ENCODE data around the gene HPS4. TPM values are rescaled to one million over a fixed set of nuclear protein-coding genes. Genes with fewer than 3 reads are reported as not detected.

Gene HPS4
- total and polyA plus RNA-seq, 4 donors: 5.4 to 26.2 (median 12.6) TPM

GRCh38 chr22:26515931-26516330 lies 32.3 kb upstream of the HPS4 start:
- no peak for TF ChIP-seq SP1 (IDR thresholded peaks at IDR 0.05)
- TF ChIP-seq GABPA (IDR thresholded peaks at IDR 0.05 in 1 of 2, conservative IDR thresholded peaks at IDR 0.05 in 1 of 2): no peak
- no peak for DNase-seq (ENCODE audit: low spot score)
- WGBS: 92% methylated on average over 3 of the region's 3 CpGs
- Histone ChIP-seq H3K4me3 (ENCODE audit: low read depth in 1 of 3, low read length in 3 of 3) (no peak overlapping the region), H3K9ac (ENCODE audit: low read depth in 1 of 2, low read length in 2 of 2) (no peak overlapping the region), H3K27me3 (ENCODE audit: control insufficient read depth in 4 of 4, insufficient read depth in 4 of 4, low read length in 3 of 4) (no peaks in the 10 kb centered on the region), H3K27ac (ENCODE audit: low read depth in 1 of 2, low read length in 2 of 2) (peak overlapping the region in 1 of 2 donors; percentile 43), H3K36me3 (ENCODE audit: control insufficient read depth in 4 of 4, insufficient read depth in 3 of 4, low read depth in 1 of 4, low read length in 3 of 4) (no peaks in the 10 kb centered on the region), H3K4me1 (ENCODE audit: control insufficient read depth in 4 of 4, insufficient read depth in 4 of 4, low read length in 3 of 4) (peaks cover 7 to 45% (median 33%) of the 10 kb centered on the region in 4 donors), H3K9me3 (ENCODE audit: control insufficient read depth in 4 of 4, low read length in 3 of 4) (no peaks in the 10 kb centered on the region)

DNA sequence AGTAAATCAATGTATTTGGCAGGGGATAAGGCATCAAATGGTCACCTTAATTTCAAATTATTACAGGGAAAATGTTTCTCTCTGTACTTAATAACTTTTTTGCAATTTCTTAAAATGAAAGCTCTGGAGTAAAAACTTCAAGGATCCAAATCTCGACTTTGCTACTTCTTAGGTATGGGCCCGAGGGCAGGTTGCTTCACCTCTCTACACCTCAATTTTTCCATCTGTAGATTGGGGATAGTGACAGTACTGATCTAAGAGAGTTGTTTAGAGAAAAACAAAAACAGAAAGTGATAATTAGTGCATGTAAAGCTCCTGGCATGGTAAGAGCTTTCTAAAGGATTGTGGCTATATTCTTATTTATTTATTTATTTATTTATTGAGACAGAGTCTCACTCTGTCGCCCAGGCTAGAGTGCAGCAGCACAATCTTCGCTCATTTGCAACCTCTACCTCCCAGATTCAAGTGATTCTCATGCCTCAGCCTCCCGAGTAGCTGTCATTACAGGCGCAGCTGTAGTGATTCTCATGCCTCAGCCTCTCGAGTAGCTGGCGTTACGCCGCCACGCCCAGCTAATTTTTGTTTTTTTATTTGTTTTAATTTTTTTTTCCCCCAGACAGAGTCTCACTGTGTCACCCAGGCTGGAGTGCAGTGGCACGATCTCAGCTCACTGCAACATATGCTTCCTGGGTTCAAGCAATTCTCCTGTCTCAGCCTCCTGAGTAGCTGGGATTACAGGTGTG lies 31.0 kb upstream of the HPS4 start:
- Histone ChIP-seq H3K4me1 (ENCODE audit: control insufficient read depth in 4 of 4, insufficient read depth in 4 of 4, low read length in 3 of 4) (peaks cover 7 to 49% (median 37%) of the 10 kb centered on the region in 4 donors), H3K27me3 (ENCODE audit: control insufficient read depth in 4 of 4, insufficient read depth in 4 of 4, low read length in 3 of 4) (no peaks in the 10 kb centered on the region), H3K9me3 (ENCODE audit: control insufficient read depth in 4 of 4, low read length in 3 of 4) (no peaks in the 10 kb centered on the region), H3K36me3 (ENCODE audit: control insufficient read depth in 4 of 4, insufficient read depth in 3 of 4, low read depth in 1 of 4, low read length in 3 of 4) (peaks cover 0 to 6% (median 4%) of the 10 kb centered on the region in 4 donors), H3K4me3 (ENCODE audit: low read depth in 1 of 3, low read length in 3 of 3) (no peak overlapping the region), H3K9ac (ENCODE audit: low read depth in 1 of 2, low read length in 2 of 2) (no peak overlapping the region), H3K27ac (ENCODE audit: low read depth in 1 of 2, low read length in 2 of 2) (peak overlapping the region; percentile 8 to 27)
- no peak for DNase-seq (ENCODE audit: low spot score)
- 93% methylated on average over 12 of the region's 12 CpGs for WGBS
- TF ChIP-seq RAD21 (IDR thresholded peaks at IDR 0.05): no peak
- TF ChIP-seq, protein P1, sequence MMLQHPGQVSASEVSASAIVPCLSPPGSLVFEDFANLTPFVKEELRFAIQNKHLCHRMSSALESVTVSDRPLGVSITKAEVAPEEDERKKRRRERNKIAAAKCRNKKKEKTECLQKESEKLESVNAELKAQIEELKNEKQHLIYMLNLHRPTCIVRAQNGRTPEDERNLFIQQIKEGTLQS (IDR thresholded peaks at IDR 0.05): no peak
- no peak for TF ChIP-seq TAF1 (conservative IDR thresholded peaks at IDR 0.05)
- no peak for TF ChIP-seq FOXA2 (IDR thresholded peaks at IDR 0.05)
- TF ChIP-seq NR2F2 (IDR thresholded peaks at IDR 0.05): no peak
- TF ChIP-seq RXRA (IDR thresholded peaks at IDR 0.05): no peak

GRCh38 chr22:26513838-26514237 lies 30.3 kb upstream of the HPS4 start:
- Histone ChIP-seq H3K9me3 (ENCODE audit: control insufficient read depth in 4 of 4, low read length in 3 of 4) (no peaks in the 10 kb centered on the region), H3K4me1 (ENCODE audit: control insufficient read depth in 4 of 4, insufficient read depth in 4 of 4, low read length in 3 of 4) (peaks cover 7 to 49% (median 37%) of the 10 kb centered on the region in 4 donors), H3K27me3 (ENCODE audit: control insufficient read depth in 4 of 4, insufficient read depth in 4 of 4, low read length in 3 of 4) (no peaks in the 10 kb centered on the region), H3K4me3 (ENCODE audit: low read depth in 1 of 3, low read length in 3 of 3) (no peak overlapping the region), H3K36me3 (ENCODE audit: control insufficient read depth in 4 of 4, insufficient read depth in 3 of 4, low read depth in 1 of 4, low read length in 3 of 4) (peaks cover 0 to 14% (median 10%) of the 10 kb centered on the region in 4 donors), H3K9ac (ENCODE audit: low read depth in 1 of 2, low read length in 2 of 2) (no peak overlapping the region), H3K27ac (ENCODE audit: low read depth in 1 of 2, low read length in 2 of 2) (peak overlapping the region; percentile 8 to 27)
- TF ChIP-seq, protein P1 (IDR thresholded peaks at IDR 0.05): no peak
- TF ChIP-seq JUND (IDR thresholded peaks at IDR 0.05) (no peak), RAD21 (IDR thresholded peaks at IDR 0.05) (no peak), TAF1 (conservative IDR thresholded peaks at IDR 0.05) (no peak), RXRA (IDR thresholded peaks at IDR 0.05) (no peak), EGR1 (IDR thresholded peaks at IDR 0.05; ENCODE audit: low read depth in 2 of 2) (no peak)
- 9% methylated on average over 1 of the region's 1 CpG for WGBS
- DNase-seq (ENCODE audit: low spot score): no peak

DNA sequence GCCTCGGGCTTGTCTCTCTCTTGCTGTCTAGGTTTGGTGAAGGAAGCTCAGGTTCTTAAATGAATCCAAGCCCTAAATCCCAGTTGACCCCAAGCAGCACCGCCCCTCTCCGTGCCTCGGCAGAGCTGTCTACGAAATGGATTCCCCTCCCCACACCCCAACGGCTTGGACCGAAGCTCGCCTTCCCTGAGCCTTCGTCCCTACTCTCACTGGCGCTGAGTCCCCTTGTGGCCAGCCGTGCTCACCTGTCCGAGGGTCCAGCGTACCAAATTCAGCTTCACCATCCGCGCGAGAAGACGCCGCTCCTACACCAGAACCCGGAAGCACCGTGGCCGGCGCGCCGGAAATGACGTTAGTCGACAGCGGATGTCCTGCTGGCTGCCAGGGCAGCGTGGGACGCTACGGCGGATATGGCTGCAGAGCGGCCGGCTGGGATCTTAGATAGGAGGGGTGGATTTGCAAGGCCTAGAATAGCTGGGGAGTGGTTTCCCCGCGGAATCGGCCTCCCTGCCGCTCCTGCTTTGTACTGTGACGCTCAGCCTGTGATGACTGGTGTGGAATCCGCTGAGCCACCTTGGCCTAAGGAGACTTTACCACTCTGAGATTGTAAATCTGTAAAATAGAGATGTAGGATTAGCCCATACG lies 28.7 kb upstream of the HPS4 start, which contains the start of gene TFIP11:
Gene TFIP11 (minus strand): TSS at position 325 of the 645 bp plus-strand sequence. CDS start 2,201 bp downstream, outside the sequence.
- WGBS: under 1% methylated on average over 40 of the region's 40 CpGs
- peaks cover 1 to 40% (median 33%) of the 10 kb centered on the region in 4 donors for H3K4me1 ChIP-seq (ENCODE audit: control insufficient read depth in 4 of 4, insufficient read depth in 4 of 4, low read length in 3 of 4)
- DNase-seq (ENCODE audit: low spot score): peak; percentile 97
- H3K36me3 ChIP-seq (ENCODE audit: control insufficient read depth in 4 of 4, insufficient read depth in 3 of 4, low read depth in 1 of 4, low read length in 3 of 4): peaks cover 2 to 27% (median 17%) of the 10 kb centered on the region in 4 donors
- no peaks in the 10 kb centered on the region for H3K9me3 ChIP-seq (ENCODE audit: control insufficient read depth in 4 of 4, low read length in 3 of 4)
- H3K27me3 ChIP-seq (ENCODE audit: control insufficient read depth in 4 of 4, insufficient read depth in 4 of 4, low read length in 3 of 4): no peaks in the 10 kb centered on the region
- H3K27ac ChIP-seq (ENCODE audit: low read depth in 1 of 2, low read length in 2 of 2): peak within 1 kb of the TSS; percentile 56 to 69
- peak within 1 kb of the TSS; percentile 74 to 79 for H3K9ac ChIP-seq (ENCODE audit: low read depth in 1 of 2, low read length in 2 of 2)
- peak within 1 kb of the TSS; percentile 61 to 99 (median 98) for H3K4me3 ChIP-seq (ENCODE audit: low read depth in 1 of 3, low read length in 3 of 3)
- TF ChIP-seq HNF4A (conservative IDR thresholded peaks at IDR 0.05) (no peak), RAD21 (IDR thresholded peaks at IDR 0.05) (peak; percentile 40 to 60), TAF1 (conservative IDR thresholded peaks at IDR 0.05) (no peak), REST (IDR thresholded peaks at IDR 0.05) (no peak), SP1 (IDR thresholded peaks at IDR 0.05) (no peak), GABPA (IDR thresholded peaks at IDR 0.05 in 1 of 2, conservative IDR thresholded peaks at IDR 0.05 in 1 of 2) (peak; percentile 96 to 100), NR2F2 (IDR thresholded peaks at IDR 0.05) (no peak), ZBTB33 (IDR thresholded peaks at IDR 0.05) (peak; percentile 81), RXRA (IDR thresholded peaks at IDR 0.05) (peak in 1 of 2 donors; percentile 14)
- TF ChIP-seq, protein P2, sequence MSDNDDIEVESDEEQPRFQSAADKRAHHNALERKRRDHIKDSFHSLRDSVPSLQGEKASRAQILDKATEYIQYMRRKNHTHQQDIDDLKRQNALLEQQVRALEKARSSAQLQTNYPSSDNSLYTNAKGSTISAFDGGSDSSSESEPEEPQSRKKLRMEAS (IDR thresholded peaks at IDR 0.05): peak; percentile 84
